Body of pancreas (tissue), 4 donors: Measurements from ENCODE around the gene OR51E2. TPM values are rescaled to one million over a fixed set of nuclear protein-coding genes. Genes with fewer than 3 reads are reported as not detected.

Source experiments
- ATAC-seq: fragments of 150-250 bp; one replicate; pipeline ENCODE4 v1.9.1; 2016
- DNase-seq, 4 donors: peaks; one replicate each; pipeline ENCODE4 v3.0.0-alpha.2; 2019
- H3K27ac ChIP-seq, 4 donors: fragments of 200-600 bp; sonication (generic); 1 replicate in 3 of 4; 2 replicates in 1 of 4; pipeline versions ENCODE4 v1.5.1 to v1.6.1; 2016 to 2019; ENCODE audit warnings: mild to moderate bottlenecking in 1 of 4, mixed read lengths in 1 of 4, moderate library complexity in 1 of 4
- H3K27me3 ChIP-seq, 2 donors: fragments of 200-600 bp; sonication (generic); one replicate each; pipeline ENCODE4 v1.6.0; 2016; ENCODE audit warnings: mild to moderate bottlenecking in 1 of 2
- H3K36me3 ChIP-seq, 2 donors: fragments of 200-600 bp; sonication (generic); replicated peaks in 1 of 2; 2 replicates each; pipeline ENCODE4 v1.5.1; 2016; ENCODE audit warnings: low read depth in 2 of 2; ENCODE audit not compliant: insufficient read depth in 1 of 2
- H3K4me1 ChIP-seq: fragments of 200-600 bp; sonication (generic); one replicate; pipeline ENCODE4 v1.6.0; 2016
- H3K4me3 ChIP-seq, 2 donors: fragments of 200-600 bp; sonication (generic); 1 replicate in 1 of 2; 2 replicates in 1 of 2; pipeline ENCODE4 v1.5.1; 2016 to 2019
- H3K9me3 ChIP-seq, 3 donors: fragments of 200-600 bp; sonication (generic); 1 replicate in 2 of 3; 2 replicates in 1 of 3; pipeline ENCODE4 v1.5.1; 2016
- CTCF ChIP-seq, 7 experiments: fragments of 450-650 bp in 4 of 7; fragments of 200-600 bp in 3 of 7; sonication (generic) in 3 of 7; IDR thresholded peaks; one replicate each; pipeline ENCODE4 v1.5.1; 2016 to 2019; ENCODE audit warnings: antibody characterized with exemption in 7 of 7
- POLR2A ChIP-seq, 3 donors: fragments of 450-650 bp; IDR thresholded peaks; one replicate each; pipeline ENCODE4 v1.6.1; 2016; ENCODE audit warnings: antibody characterized with exemption in 3 of 3, mild to moderate bottlenecking in 2 of 3
- WGBS, 2 donors: methylation state at CpG; one replicate each; pipeline ENCODE4 v1.1.5; 2017; 5-methylcytosine and 5-hydroxymethylcytosine counted together
- intact Hi-C: fragments of 100-400 bp; cut with DNase I; formaldehyde crosslinking; loops from one replicate; pipeline ENCODE4 v1.15.1; 2023
- total RNA-seq, 2 donors: library from RNA; depleted of rRNA; stranded (reverse); fragments of >200 nt; gene quantifications; one replicate each; pipeline ENCODE4 v1.1.0, GENCODE V29; 2016

OR51E2 gene
- total RNA-seq, 2 donors from 2014 or later, result not detected

GRCh38 chr11:4699697-4700435 lies 2.2 kb upstream of the OR51E2 start:
- no peak for DNase-seq
- intact Hi-C loops, result no loop called here
- 90 to 93% methylated on average over 3 of the region's 3 CpGs for WGBS, 2 donors
- H3K27ac ChIP-seq, result no peak overlapping the region
- H3K4me1 ChIP-seq, result peaks cover 14% of the 10 kb centered on the region
- no peak for TF ChIP-seq CTCF (IDR thresholded peaks at IDR 0.05)
- TF ChIP-seq POLR2A (IDR thresholded peaks at IDR 0.05), result no peak
- no peaks in the 10 kb centered on the region for H3K9me3 ChIP-seq
- no peak overlapping the region for H3K4me3 ChIP-seq
- ATAC-seq, result no peak
- H3K36me3 ChIP-seq, result no peaks in the 10 kb centered on the region
- H3K27me3 ChIP-seq, result no peaks in the 10 kb centered on the region

GRCh38 chr11:4695442-4695841 lies 2.2 kb downstream of the OR51E2 start:
- no peak for ATAC-seq
- TF ChIP-seq POLR2A (IDR thresholded peaks at IDR 0.05) (no peak), CTCF (IDR thresholded peaks at IDR 0.05) (no peak)
- Histone ChIP-seq H3K4me3 (no peak overlapping the region), H3K27me3 (no peaks in the 10 kb centered on the region), H3K27ac (no peak overlapping the region), H3K36me3 (no peaks in the 10 kb centered on the region), H3K9me3 (no peaks in the 10 kb centered on the region), H3K4me1 (no peaks in the 10 kb centered on the region)
- 3 to 34% methylated on average over 1 of the region's 1 CpG for WGBS, 2 donors
- DNase-seq, result no peak
- intact Hi-C loops, result no loop called here

GRCh38 chr11:4684631-4685285 lies 12.9 kb downstream of the OR51E2 start:
- intact Hi-C loops, result no loop called here
- Histone ChIP-seq H3K27me3 (no peaks in the 10 kb centered on the region), H3K9me3 (no peaks in the 10 kb centered on the region), H3K4me1 (no peaks in the 10 kb centered on the region), H3K27ac (no peak overlapping the region), H3K4me3 (no peak overlapping the region), H3K36me3 (no peaks in the 10 kb centered on the region)
- DNase-seq (no peak), ATAC-seq (no peak)
- 47 to 48% methylated on average over 3 of the region's 3 CpGs for WGBS, 2 donors
- TF ChIP-seq CTCF (IDR thresholded peaks at IDR 0.05) (no peak), POLR2A (IDR thresholded peaks at IDR 0.05) (no peak)

GRCh38 chr11:4682623-4683419 lies 14.8 kb downstream of the OR51E2 start:
- Histone ChIP-seq H3K27ac (no peak overlapping the region), H3K4me1 (no peaks in the 10 kb centered on the region), H3K4me3 (no peak overlapping the region), H3K9me3 (no peaks in the 10 kb centered on the region), H3K27me3 (no peaks in the 10 kb centered on the region), H3K36me3 (no peaks in the 10 kb centered on the region)
- ATAC-seq, result no peak
- TF ChIP-seq POLR2A (IDR thresholded peaks at IDR 0.05) (no peak), CTCF (IDR thresholded peaks at IDR 0.05) (no peak)
- intact Hi-C loops, result no loop called here
- DNase-seq, result no peak
- 62 to 64% methylated on average over 2 of the region's 2 CpGs for WGBS, 2 donors
